Gastrocnemius medialis (tissue), 4 donors: ENCODE results near the gene PI4KA. TPM values are rescaled to one million over a fixed set of nuclear protein-coding genes. Genes with fewer than 3 reads are reported as not detected.

Experiments
- ATAC-seq, 2 donors: fragments of 150-250 bp; one replicate each; pipeline ENCODE4 v1.9.1; 2016
- DNase-seq, 2 donors: peaks; one replicate each; pipeline ENCODE4 v3.0.0-alpha.2; 2019
- H3K27ac ChIP-seq, 4 donors: fragments of 200-600 bp; sonication (generic); 1 replicate in 1 of 4; 2 replicates in 3 of 4; pipeline ENCODE4 v1.5.1; 2016 to 2018; ENCODE audit warnings: mild to moderate bottlenecking in 2 of 4, moderate library complexity in 1 of 4
- H3K27me3 ChIP-seq, 3 donors: fragments of 200-600 bp; sonication (generic) in 2 of 3; 1 replicate in 1 of 3; 2 replicates in 2 of 3; pipeline versions ENCODE4 v1.5.1 to v1.6.0; 2016 to 2019; ENCODE audit warnings: mild to moderate bottlenecking in 1 of 3, moderate library complexity in 1 of 3
- H3K36me3 ChIP-seq, 2 donors: fragments of 200-600 bp; sonication (generic) in 1 of 2; one replicate each; pipeline ENCODE4 v1.5.1; 2017 to 2018
- H3K4me1 ChIP-seq, 2 donors: fragments of 200-600 bp; sonication (generic) in 1 of 2; one replicate each; pipeline ENCODE4 v1.5.1; 2016 to 2017; ENCODE audit warnings: mild to moderate bottlenecking in 2 of 2
- H3K4me3 ChIP-seq, 4 donors: fragments of 200-600 bp; sonication (generic) in 3 of 4; 1 replicate in 1 of 4; 2 replicates in 3 of 4; pipeline ENCODE4 v1.5.1; 2016 to 2019; ENCODE audit warnings: mild to moderate bottlenecking in 2 of 4
- H3K9me3 ChIP-seq, 3 donors: fragments of 200-600 bp; sonication (generic) in 2 of 3; 1 replicate in 1 of 3; 2 replicates in 2 of 3; pipeline ENCODE4 v1.5.1; 2016 to 2019
- POLR2A ChIP-seq, 2 donors: fragments of 450-650 bp; IDR thresholded peaks; one replicate each; pipeline ENCODE4 v1.6.1; 2017; ENCODE audit warnings: antibody characterized with exemption in 2 of 2, mild to moderate bottlenecking in 2 of 2, moderate library complexity in 2 of 2
- in situ Hi-C, 4 donors: fragments of 200-750 bp; cut with MboI; loops; one replicate each; pipeline versions ENCODE4 v1.15.0 to v1.8.0; 2017; ENCODE audit warnings: low sequenced_read_pairs in 4 of 4
- intact Hi-C: fragments of 100-400 bp; cut with DNase I; formaldehyde crosslinking; loops from one replicate; pipeline ENCODE4 v1.15.1; 2023; ENCODE audit warnings: low total_unique reads
- total RNA-seq, 4 donors: library from RNA; depleted of rRNA; stranded (reverse); fragments of >200 nt; gene quantifications; one replicate each; pipeline versions ENCODE4 v1.1.0 to v1.2.3, GENCODE V29; 2016
- TF ChIP-seq, protein P1 (sequence below), 5 experiments: fragments of 450-650 bp in 3 of 5; fragments of 200-600 bp in 2 of 5; sonication (generic) in 2 of 5; IDR thresholded peaks in 4 of 5; conservative IDR thresholded peaks in 1 of 5; 1 replicate in 4 of 5; 2 replicates in 1 of 5; pipeline ENCODE4 v1.5.1; 2016 to 2019; ENCODE audit warnings: antibody characterized with exemption in 5 of 5, mild to moderate bottlenecking in 3 of 5, moderate library complexity in 3 of 5

Gene PI4KA
- total RNA-seq, 4 donors from 2014 or later = 40.1 to 59.7 (median 45.4) TPM

DNA sequence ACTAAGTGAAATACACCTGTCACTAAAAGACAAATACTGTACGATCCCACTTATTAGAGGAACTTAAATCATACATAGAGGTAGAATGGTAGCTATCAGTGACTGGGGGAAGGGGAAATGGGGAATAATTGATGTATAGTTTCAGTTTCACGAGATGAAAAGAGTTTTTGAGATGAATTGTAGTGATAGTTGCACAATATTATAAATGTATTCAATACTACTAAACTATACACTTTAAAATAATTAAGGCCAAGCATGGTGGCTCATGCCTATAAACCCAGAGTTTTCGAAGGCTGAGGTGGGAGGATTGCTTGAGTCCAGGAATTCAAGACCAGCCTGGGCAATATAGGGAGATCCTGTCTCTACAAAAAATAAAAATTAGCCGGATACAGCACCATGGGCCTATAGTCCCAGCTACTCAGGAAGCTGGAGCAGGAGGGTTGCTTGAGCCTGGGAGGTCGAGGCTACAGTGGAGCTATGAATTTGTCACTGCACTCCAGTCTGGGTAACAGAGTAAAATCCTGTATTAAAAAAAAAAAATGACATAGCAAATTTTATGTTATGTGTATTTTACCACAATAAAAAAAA, 44.3 kb downstream of the PI4KA start:
- no peak for ATAC-seq
- Histone ChIP-seq H3K9me3 (no peaks in the 10 kb centered on the region), H3K4me3 (no peak overlapping the region), H3K36me3 (peaks cover 7 to 85% of the 10 kb centered on the region in 2 donors), H3K4me1 (no peaks in the 10 kb centered on the region), H3K27ac (no peak overlapping the region), H3K27me3 (no peaks in the 10 kb centered on the region)
- DNase-seq = no peak
- intact Hi-C loops (no loop called here), in situ Hi-C loops (no loop called here)
- TF ChIP-seq, protein P1, sequence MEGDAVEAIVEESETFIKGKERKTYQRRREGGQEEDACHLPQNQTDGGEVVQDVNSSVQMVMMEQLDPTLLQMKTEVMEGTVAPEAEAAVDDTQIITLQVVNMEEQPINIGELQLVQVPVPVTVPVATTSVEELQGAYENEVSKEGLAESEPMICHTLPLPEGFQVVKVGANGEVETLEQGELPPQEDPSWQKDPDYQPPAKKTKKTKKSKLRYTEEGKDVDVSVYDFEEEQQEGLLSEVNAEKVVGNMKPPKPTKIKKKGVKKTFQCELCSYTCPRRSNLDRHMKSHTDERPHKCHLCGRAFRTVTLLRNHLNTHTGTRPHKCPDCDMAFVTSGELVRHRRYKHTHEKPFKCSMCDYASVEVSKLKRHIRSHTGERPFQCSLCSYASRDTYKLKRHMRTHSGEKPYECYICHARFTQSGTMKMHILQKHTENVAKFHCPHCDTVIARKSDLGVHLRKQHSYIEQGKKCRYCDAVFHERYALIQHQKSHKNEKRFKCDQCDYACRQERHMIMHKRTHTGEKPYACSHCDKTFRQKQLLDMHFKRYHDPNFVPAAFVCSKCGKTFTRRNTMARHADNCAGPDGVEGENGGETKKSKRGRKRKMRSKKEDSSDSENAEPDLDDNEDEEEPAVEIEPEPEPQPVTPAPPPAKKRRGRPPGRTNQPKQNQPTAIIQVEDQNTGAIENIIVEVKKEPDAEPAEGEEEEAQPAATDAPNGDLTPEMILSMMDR (IDR thresholded peaks at IDR 0.05 in 4 of 5, conservative IDR thresholded peaks at IDR 0.05 in 1 of 5) = no peak
- TF ChIP-seq POLR2A (IDR thresholded peaks at IDR 0.05) = no peak

DNA sequence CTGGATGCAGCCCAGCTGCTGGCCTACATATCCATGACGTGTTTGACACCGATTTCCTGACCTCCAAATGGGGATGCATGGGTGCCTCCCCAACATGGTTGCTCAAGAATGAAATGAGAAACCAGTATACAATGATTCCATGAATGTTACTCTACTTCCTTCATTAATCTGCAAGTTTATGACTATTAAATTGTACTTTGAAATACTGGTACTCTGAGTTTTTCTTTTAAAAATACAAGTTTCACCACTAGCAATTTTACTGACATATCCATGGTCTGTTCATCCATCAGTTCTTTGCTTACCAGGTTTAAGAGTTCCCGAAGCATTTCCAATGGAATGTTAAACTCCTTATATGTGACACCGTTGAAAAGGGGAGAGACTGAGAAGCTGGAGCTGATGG, 45.6 kb downstream of the PI4KA start:
- H3K4me3 ChIP-seq = no peak overlapping the region
- no peaks in the 10 kb centered on the region for H3K9me3 ChIP-seq
- DNase-seq (no peak), ATAC-seq (no peak)
- no peaks in the 10 kb centered on the region for H3K27me3 ChIP-seq
- H3K36me3 ChIP-seq = peaks cover 7 to 79% of the 10 kb centered on the region in 2 donors
- no peak overlapping the region for H3K27ac ChIP-seq
- in situ Hi-C loops = no loop called here
- TF ChIP-seq, protein P1 (IDR thresholded peaks at IDR 0.05 in 4 of 5, conservative IDR thresholded peaks at IDR 0.05 in 1 of 5) = no peak
- TF ChIP-seq POLR2A (IDR thresholded peaks at IDR 0.05) = no peak
- intact Hi-C loops = no loop called here
- H3K4me1 ChIP-seq = no peaks in the 10 kb centered on the region

DNA sequence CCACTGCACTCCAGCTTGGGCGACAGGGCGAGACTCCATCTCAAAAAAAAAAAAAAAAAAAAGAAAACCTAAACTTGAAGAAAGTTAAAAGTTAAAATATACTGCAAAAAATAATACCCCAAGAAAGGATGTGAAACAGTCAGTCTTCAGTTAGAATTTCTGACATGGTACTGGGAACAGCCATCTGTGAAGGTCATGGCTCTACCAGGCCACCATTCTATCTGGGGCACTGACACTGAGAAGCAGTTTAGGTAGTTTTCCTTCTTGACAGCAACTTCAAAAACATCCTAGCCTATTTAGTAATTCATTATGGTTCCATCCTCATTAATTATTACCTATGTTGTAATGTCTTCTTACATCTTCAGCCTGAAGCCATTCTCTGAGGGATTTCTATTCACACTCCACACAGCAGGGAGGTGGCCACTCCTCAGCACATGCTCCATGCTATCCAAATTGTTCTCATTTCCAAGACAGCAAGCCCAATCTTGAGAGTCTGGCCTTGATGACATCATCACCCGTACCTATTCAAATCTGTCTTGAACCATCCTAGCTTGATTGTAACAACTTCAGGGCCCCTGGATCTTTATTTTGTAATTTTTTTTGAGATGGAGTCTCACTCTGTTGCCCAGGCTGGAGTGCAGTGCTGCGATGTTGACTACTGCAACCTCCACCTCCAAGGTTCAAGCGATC, 46.5 kb downstream of the PI4KA start:
- no peak overlapping the region for H3K27ac ChIP-seq
- no peak for TF ChIP-seq POLR2A (IDR thresholded peaks at IDR 0.05)
- TF ChIP-seq, protein P1 (IDR thresholded peaks at IDR 0.05 in 4 of 5, conservative IDR thresholded peaks at IDR 0.05 in 1 of 5) = no peak
- no peak overlapping the region for H3K4me3 ChIP-seq
- H3K27me3 ChIP-seq = no peaks in the 10 kb centered on the region
- intact Hi-C loops = no loop called here
- no peaks in the 10 kb centered on the region for H3K4me1 ChIP-seq
- H3K9me3 ChIP-seq = no peaks in the 10 kb centered on the region
- ATAC-seq (no peak), DNase-seq (no peak)
- H3K36me3 ChIP-seq = peaks cover 7 to 77% of the 10 kb centered on the region in 2 donors
- in situ Hi-C loops = no loop called here

DNA sequence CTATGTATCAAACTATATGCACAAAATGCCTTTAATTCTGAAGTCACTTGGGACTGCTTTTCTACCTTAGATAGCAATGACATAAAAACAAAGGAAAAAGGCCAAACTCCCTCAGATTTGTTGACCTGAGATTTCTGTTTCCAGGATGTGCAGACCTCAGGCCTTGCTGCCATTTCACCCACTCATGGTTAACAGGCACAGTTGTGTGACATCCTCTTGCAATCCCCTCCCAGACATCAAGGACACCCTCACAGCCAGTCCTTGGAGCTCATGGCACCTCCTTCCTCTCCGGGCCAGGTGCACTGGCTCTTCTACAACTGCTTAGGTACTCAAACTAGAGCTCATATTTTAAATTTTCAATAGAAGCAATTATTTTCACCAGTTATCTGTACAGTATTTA, 47.4 kb downstream of the PI4KA start:
- DNase-seq (no peak), ATAC-seq (no peak)
- Histone ChIP-seq H3K27ac (no peak overlapping the region), H3K4me3 (no peak overlapping the region), H3K4me1 (no peaks in the 10 kb centered on the region), H3K36me3 (peaks cover 7 to 77% of the 10 kb centered on the region in 2 donors), H3K27me3 (no peaks in the 10 kb centered on the region), H3K9me3 (no peaks in the 10 kb centered on the region)
- intact Hi-C loops = no loop called here
- in situ Hi-C loops = no loop called here
- no peak for TF ChIP-seq POLR2A (IDR thresholded peaks at IDR 0.05)
- TF ChIP-seq, protein P1 (IDR thresholded peaks at IDR 0.05 in 4 of 5, conservative IDR thresholded peaks at IDR 0.05 in 1 of 5) = no peak
